ENCODE data around the gene ENOX1. TPM values are rescaled to one million over a fixed set of nuclear protein-coding genes. Genes with fewer than 3 reads are reported as not detected.

ENOX1 gene
- total and polyA plus RNA-seq, 9 of the 15 experiments (the other 6 are each of a cell fraction or from before 2014, with no cell fraction given) = not detected

DNA sequence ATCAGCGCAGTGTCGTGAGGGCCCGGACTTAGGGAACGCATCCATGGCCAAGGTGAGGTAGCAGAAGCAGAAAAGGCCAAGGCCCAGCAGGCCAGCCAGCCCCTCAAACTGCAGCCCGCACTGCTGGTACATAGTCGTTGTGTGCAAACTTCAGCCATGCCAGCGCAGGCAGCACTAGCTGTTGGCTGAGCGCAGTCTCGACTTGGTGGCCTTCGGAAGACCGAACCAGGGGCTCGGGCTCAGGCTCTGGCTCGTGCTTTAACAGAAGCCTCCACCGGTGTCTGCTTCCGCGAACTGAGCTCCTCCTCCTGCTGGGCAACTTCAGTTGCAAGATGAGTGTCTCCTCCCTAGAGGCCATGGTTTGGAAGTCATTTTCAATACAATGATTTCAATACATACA, 605.9 kb downstream of the ENOX1 start:
- TF ChIP-seq THRAP3 (IDR thresholded peaks at IDR 0.05; ENCODE audit: borderline replicate concordance) = no peak
- no peak for TF ChIP-seq HNRNPH1 (optimal IDR thresholded peaks at IDR 0.05; ENCODE audit: low read depth, low read length)
- TF ChIP-seq RBM39 (optimal IDR thresholded peaks at IDR 0.05; ENCODE audit: low read depth, low read length) = no peak
- no peak for TF ChIP-seq POLR2H (tag; IDR thresholded peaks at IDR 0.05; ENCODE audit: low read depth)
- TF ChIP-seq ZNF696 (CRISPR knock-in tag; conservative IDR thresholded peaks at IDR 0.05) = no peak
- no peak for TF ChIP-seq MAFG (tag; conservative IDR thresholded peaks at IDR 0.05)
- TF ChIP-seq ERF (CRISPR knock-in tag; IDR thresholded peaks at IDR 0.05) = no peak
- no peak for TF ChIP-seq TSC22D4 (tag; IDR thresholded peaks at IDR 0.05)
- no peak for TF ChIP-seq KAT2B (IDR thresholded peaks at IDR 0.05; ENCODE audit: low read depth, low read length)
- TF ChIP-seq ETS2 (tag; IDR thresholded peaks at IDR 0.05; ENCODE audit: borderline replicate concordance, poor library complexity, severe bottlenecking) = no peak
- TF ChIP-seq RBM34 (IDR thresholded peaks at IDR 0.05; ENCODE audit: borderline replicate concordance, insufficient read depth, low read length) = no peak
- no peak for TF ChIP-seq RAD21 (CRISPR knock-in tag; conservative IDR thresholded peaks at IDR 0.05 in 1 of 2, IDR thresholded peaks at IDR 0.05 in 1 of 2)
- no peak for TF ChIP-seq NCOA4 (IDR thresholded peaks at IDR 0.05; ENCODE audit: partially characterized antibody)
- TF ChIP-seq HIVEP1 (CRISPR knock-in tag; IDR thresholded peaks at IDR 0.05) = no peak
- TF ChIP-seq KLF10 (CRISPR knock-in tag; IDR thresholded peaks at IDR 0.05) = no peak
- no peak for TF ChIP-seq ATF1 (CRISPR knock-in tag; IDR thresholded peaks at IDR 0.05)
- no peak for TF ChIP-seq ATF1 (tag; IDR thresholded peaks at IDR 0.05)
- TF ChIP-seq ZKSCAN3 (CRISPR knock-in tag; IDR thresholded peaks at IDR 0.05) = no peak
- no peak for TF ChIP-seq SMAD2 (IDR thresholded peaks at IDR 0.05; ENCODE audit: low read depth, low read length)
- Histone ChIP-seq H3K9ac (ENCODE audit: insufficient read depth in 1 of 2, low read depth in 2 of 2, low read length in 2 of 2) (no peak overlapping the region), H3K4me2 (ENCODE audit: insufficient read depth, low read length) (no peak overlapping the region), H3K36me3 (ENCODE audit: control insufficient read depth, insufficient read depth, low read length) (no peaks in the 10 kb centered on the region), H3K4me3 (no peak overlapping the region), H3K27ac (ENCODE audit: extremely low read depth, low read depth, low read length) (no peak overlapping the region), H3K9me3 (replicated peaks; ENCODE audit: control insufficient read depth, insufficient read depth, low read depth, low read length) (no peaks in the 10 kb centered on the region), H3K27me3 (ENCODE audit: control insufficient read depth in 2 of 2, insufficient read depth in 2 of 2, low read length in 2 of 2) (no peaks in the 10 kb centered on the region), H3K79me2 (ENCODE audit: control insufficient read depth, insufficient read depth, low read length) (no peaks in the 10 kb centered on the region), H3K9me1 (ENCODE audit: control insufficient read depth, insufficient read depth, low read length) (no peaks in the 10 kb centered on the region), H3K4me1 (replicated peaks in 1 of 2; ENCODE audit: control insufficient read depth in 2 of 2, insufficient read depth in 2 of 2, low read length in 2 of 2) (no peaks in the 10 kb centered on the region), H4K20me1 (replicated peaks; ENCODE audit: control insufficient read depth, insufficient read depth, low read length) (no peaks in the 10 kb centered on the region), H2AFZ (ENCODE audit: low read depth, low read length) (no peak overlapping the region)
- POLR2A ChIA-PET = interaction anchor here (0.5 to 0.6 kb wide), 2 partner anchors 15 to 513 kb away, joined by 3 to 4 read pairs; no protein-coding TSS in a partner anchor
- in situ Hi-C loops (cut with MboI) (no loop called here), intact Hi-C loops (cut with micrococcal nuclease) (no loop called here)
- DNase-seq (ENCODE audit: extremely low read depth in 1 of 4, low spot score in 3 of 4) (no peak), FAIRE-seq (no peak), ATAC-seq (no peak)
- CTCF ChIA-PET (ENCODE audit: low intra/inter-chr PET ratio) = no interaction called here
- BruUV-seq (replicated peaks) = no TSS peak
- WGBS (ENCODE audit: insufficient coverage, low coverage, missing lambda C conversion rate) = 3% methylated on average over 13 of the region's 16 CpGs
